SIG-M5 treated with dmso at 0.1 percent for 504 hours (cell line): ENCODE results near the gene ADAMTS12.
A peak's percentile ranks its signal among the peaks of the same experiment; 100 is the strongest.

Experiments
- DNase-seq: peaks from one replicate; lab custom pipeline; 2025; ENCODE audit not compliant: unreplicated experiment; lab: John Stamatoyannopoulos, UW

ADAMTS12 gene

GRCh38 chr5:33487236-33487635 lies 404.6 kb downstream of the ADAMTS12 start:
- DNase-seq, result no peak

GRCh38 chr5:33482335-33482734 lies 409.5 kb downstream of the ADAMTS12 start:
- DNase-seq, result no peak

- no peak for DNase-seq
Observed at GRCh38 chr5:33480876-33481275, 410.9 kb downstream of the ADAMTS12 start.

DNA sequence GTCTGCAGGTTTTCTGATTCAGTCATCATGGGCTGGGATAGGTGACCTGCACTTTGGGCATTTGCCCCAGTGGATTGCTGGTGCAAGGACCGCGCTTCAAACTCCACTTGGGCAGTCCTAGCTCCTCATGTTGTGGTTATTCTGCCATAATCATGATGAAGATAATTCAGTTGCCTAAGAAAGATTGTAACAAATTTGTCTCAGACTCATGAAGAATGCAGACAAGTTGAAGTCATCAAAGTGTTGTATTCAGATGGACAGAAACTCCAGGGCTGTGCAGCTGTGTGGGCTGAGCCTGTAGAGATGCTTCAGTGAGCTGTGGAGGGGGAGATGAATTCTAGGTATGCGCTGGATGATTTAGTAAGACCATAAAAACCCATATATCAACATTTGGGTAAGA lies 412.5 kb downstream of the ADAMTS12 start:
- no peak for DNase-seq

- no peak for DNase-seq
Observed at GRCh38 chr5:33477816-33478215, 414.0 kb downstream of the ADAMTS12 start.

GRCh38 chr5:33476992-33477391 lies 414.8 kb downstream of the ADAMTS12 start:
- no peak for DNase-seq

GRCh38 chr5:33475706-33476105 lies 416.1 kb downstream of the ADAMTS12 start:
- peak; percentile 19 for DNase-seq

GRCh38 chr5:33474931-33475499 lies 416.8 kb downstream of the ADAMTS12 start:
- no peak for DNase-seq

GRCh38 chr5:33474004-33474403 lies 417.8 kb downstream of the ADAMTS12 start:
- DNase-seq, result no peak
